HCT116 (cell line): Measurements from ENCODE around the gene BRINP1. TPM values are rescaled to one million over a fixed set of nuclear protein-coding genes. Genes with fewer than 3 reads are reported as not detected.

Experiments used
- ATAC-seq: fragments of 200-7000 bp; cut with Tn5 transposase; 2 replicates; pipeline ENCODE4 v1.9.1; 2020; ENCODE audit warnings: mild to moderate bottlenecking, moderate library complexity
- BruUV-seq: library from RNA; stranded (reverse); fragments of 400-500 nt; replicated peaks from 2 replicates; lab custom pipeline; 2021; lab: Mats Ljungman, UMichigan
- CTCF ChIA-PET: fragments of 300-600 bp; sonication (Branson Sonifier 250); formaldehyde crosslinking; loops from one replicate; lab custom pipeline; 2021; ENCODE audit warnings: antibody characterized with exemption; lab: Charles Lee
- POLR2A ChIA-PET: fragments of 300-600, 350-600 bp; sonication (Branson Sonifier 250); formaldehyde crosslinking; loops from one replicate; lab custom pipeline; 2021; ENCODE audit warnings: antibody characterized with exemption; lab: Charles Lee
- RAD21 ChIA-PET, 2 experiments: fragments of 300-600 bp; sonication (Branson Sonifier 250); formaldehyde crosslinking; loops; one replicate each; lab custom pipeline; 2023; ENCODE audit warnings: low total read pairs in 2 of 2; ENCODE audit not compliant: uncharacterized antibody in 2 of 2, unreplicated experiment in 2 of 2, low non-redundant PET in 1 of 2; lab: Charles Lee
- DNase-seq: peaks from one replicate; pipeline ENCODE4 v3.0.0-alpha.2; 2010; ENCODE audit warnings: low read depth, low spot score
- H2AFZ ChIP-seq: fragments of 200-600 bp; shearing (Covaris generic), sonication (generic); 2 replicates; pipeline ENCODE4 v1.6.1; 2017; ENCODE audit warnings: low read depth, mixed run types, mixed read lengths, antibody characterized with exemption, low read length; ENCODE audit not compliant: poor library complexity, severe bottlenecking
- H3K27ac ChIP-seq: 2 replicates; pipeline ENCODE4 v1.5.1; 2012; ENCODE audit warnings: low read depth, low read length
- H3K27me3 ChIP-seq: fragments of 200-600 bp; sonication (generic); 2 replicates; pipeline ENCODE4 v1.6.1; 2016; ENCODE audit warnings: mixed run types, low read length, mixed read lengths; ENCODE audit not compliant: insufficient read depth
- H3K36me3 ChIP-seq, 2 experiments: fragments of 200-500 bp in 1 of 2; fragments of 200-600 bp in 1 of 2; sonication (Bioruptor generic) in 1 of 2; sonication (generic) in 1 of 2; 2 replicates each; pipeline versions ENCODE4 v1.5.1 to v1.6.1; 2014 to 2016; ENCODE audit warnings: low read length in 2 of 2, inconsistent platforms in 1 of 2, mixed read lengths in 1 of 2, mixed run types in 1 of 2; ENCODE audit not compliant: insufficient read depth in 2 of 2, control insufficient read depth in 1 of 2
- H3K4me1 ChIP-seq, 2 experiments: fragments of 200-600 bp in 1 of 2; sonication (generic) in 1 of 2; 2 replicates each; pipeline versions ENCODE4 v1.5.1 to v1.6.1; 2012 to 2017; ENCODE audit warnings: low read length in 2 of 2, inconsistent platforms in 1 of 2, mild to moderate bottlenecking in 1 of 2, mixed read lengths in 1 of 2, mixed run types in 1 of 2, moderate library complexity in 1 of 2; ENCODE audit not compliant: insufficient read depth in 2 of 2, control insufficient read depth in 1 of 2
- H3K4me2 ChIP-seq: fragments of 200-600 bp; sonication (generic); 2 replicates; pipeline ENCODE4 v1.6.1; 2017; ENCODE audit warnings: mixed run types, low read length, mixed read lengths
- H3K4me3 ChIP-seq, 2 experiments: fragments of 200-600 bp in 1 of 2; sonication (generic) in 1 of 2; replicated peaks in 1 of 2; 2 replicates each; pipeline ENCODE4 v1.5.1; 2011 to 2016; ENCODE audit warnings: low read length in 2 of 2, control low read depth in 1 of 2, low read depth in 1 of 2, mild to moderate bottlenecking in 1 of 2, mixed read lengths in 1 of 2, mixed run types in 1 of 2
- H3K79me2 ChIP-seq: fragments of 200-600 bp; sonication (generic); 2 replicates; pipeline ENCODE4 v1.6.1; 2017; ENCODE audit warnings: mild to moderate bottlenecking, mixed run types, low read length, moderate library complexity, mixed read lengths; ENCODE audit not compliant: insufficient read depth
- H3K9ac ChIP-seq: fragments of 200-600 bp; sonication (generic); 2 replicates; pipeline ENCODE4 v1.6.1; 2016; ENCODE audit warnings: low read length, mixed read lengths
- H3K9me2 ChIP-seq: fragments of 200-600 bp; sonication (generic), shearing (Covaris generic); 2 replicates; pipeline ENCODE4 v1.6.1; 2017; ENCODE audit warnings: mixed run types, mild to moderate bottlenecking, moderate library complexity; ENCODE audit not compliant: insufficient read depth
- H3K9me3 ChIP-seq, 2 experiments: fragments of 200-500 bp in 1 of 2; fragments of 200-600 bp in 1 of 2; sonication (Bioruptor generic) in 1 of 2; sonication (generic) in 1 of 2; 2 replicates each; pipeline ENCODE4 v1.6.1; 2014 to 2017; ENCODE audit warnings: low read length in 2 of 2, mixed read lengths in 2 of 2, inconsistent platforms in 1 of 2, low read depth in 1 of 2, mild to moderate bottlenecking in 1 of 2, mixed run types in 1 of 2, moderate library complexity in 1 of 2; ENCODE audit not compliant: control insufficient read depth in 1 of 2, insufficient read depth in 1 of 2
- H4K20me1 ChIP-seq: fragments of 200-600 bp; sonication (generic), shearing (Covaris generic); 2 replicates; pipeline ENCODE4 v1.6.1; 2017; ENCODE audit warnings: mixed run types, mild to moderate bottlenecking, moderate library complexity; ENCODE audit not compliant: insufficient read depth
- CBX3 ChIP-seq: IDR thresholded peaks from 2 replicates; pipeline ENCODE4 v1.6.1; 2012; ENCODE audit warnings: low read depth
- CTCF ChIP-seq, 3 experiments: fragments of 200-600 bp in 1 of 3; sonication (generic) in 1 of 3; IDR thresholded peaks in 2 of 3; conservative IDR thresholded peaks in 1 of 3; 2 replicates each; pipeline ENCODE4 v1.5.1; 2012 to 2017; ENCODE audit warnings: low read depth in 2 of 3, low read length in 2 of 3, antibody characterized with exemption in 1 of 3, borderline replicate concordance in 1 of 3, control low read depth in 1 of 3, mild to moderate bottlenecking in 1 of 3, mixed read lengths in 1 of 3, mixed run types in 1 of 3, moderate library complexity in 1 of 3; ENCODE audit not compliant: insufficient read depth in 1 of 3
- ELF1 ChIP-seq: IDR thresholded peaks from 2 replicates; pipeline ENCODE4 v1.6.1; 2012; ENCODE audit warnings: low read depth, borderline replicate concordance
- FOSL1 ChIP-seq: IDR thresholded peaks from 2 replicates; pipeline ENCODE4 v1.6.1; 2012; ENCODE audit warnings: low read depth
- JUND ChIP-seq: IDR thresholded peaks from 2 replicates; pipeline ENCODE4 v1.6.1; 2012
- POLR2A ChIP-seq: IDR thresholded peaks from 2 replicates; pipeline ENCODE4 v1.7.0; 2011; ENCODE audit warnings: borderline replicate concordance; ENCODE audit not compliant: insufficient read depth, insufficient read length; ENCODE audit errors: extremely low read depth
- POLR2AphosphoS5 ChIP-seq: IDR thresholded peaks from 2 replicates; pipeline ENCODE4 v1.6.1; 2011; ENCODE audit warnings: mild to moderate bottlenecking, low read depth, low read length, moderate library complexity
- SP1 ChIP-seq: IDR thresholded peaks from 2 replicates; pipeline ENCODE4 v1.6.1; 2012; ENCODE audit warnings: low read depth
- SRF ChIP-seq: IDR thresholded peaks from 2 replicates; pipeline ENCODE4 v1.6.1; 2012; ENCODE audit warnings: low read depth
- YY1 ChIP-seq: IDR thresholded peaks from 2 replicates; pipeline ENCODE4 v1.6.1; 2011; ENCODE audit warnings: low read length, low read depth, moderate library complexity, mild to moderate bottlenecking; ENCODE audit not compliant: insufficient replicate concordance; ENCODE audit errors: extremely low read depth
- ZBTB33 ChIP-seq: IDR thresholded peaks from 2 replicates; pipeline ENCODE4 v1.6.1; 2011; ENCODE audit warnings: mild to moderate bottlenecking, low read length, moderate library complexity; ENCODE audit not compliant: insufficient replicate concordance; ENCODE audit errors: extremely low read depth
- ZFX ChIP-seq: fragments of 450-650 bp; IDR thresholded peaks from 2 replicates; pipeline ENCODE4 v1.6.1; 2017
- ZNF274 ChIP-seq: fragments of 200-500 bp; sonication (Bioruptor generic); IDR thresholded peaks from 2 replicates; pipeline ENCODE4 v1.6.1; 2014; ENCODE audit warnings: mild to moderate bottlenecking, low read depth, low read length, inconsistent platforms
- intact Hi-C: fragments of 100-400 bp; cut with micrococcal nuclease; formaldehyde crosslinking; loops from 2 replicates; pipeline ENCODE4 v1.10.0; 2022
- total RNA-seq: library from RNA; stranded (reverse); gene quantifications from one replicate; pipeline ENCODE4 v1.2.1, GENCODE V29; 2021; ENCODE audit not compliant: unreplicated experiment

BRINP1 gene
- total RNA-seq, 1 experiment from 2014 or later, result not detected

DNA sequence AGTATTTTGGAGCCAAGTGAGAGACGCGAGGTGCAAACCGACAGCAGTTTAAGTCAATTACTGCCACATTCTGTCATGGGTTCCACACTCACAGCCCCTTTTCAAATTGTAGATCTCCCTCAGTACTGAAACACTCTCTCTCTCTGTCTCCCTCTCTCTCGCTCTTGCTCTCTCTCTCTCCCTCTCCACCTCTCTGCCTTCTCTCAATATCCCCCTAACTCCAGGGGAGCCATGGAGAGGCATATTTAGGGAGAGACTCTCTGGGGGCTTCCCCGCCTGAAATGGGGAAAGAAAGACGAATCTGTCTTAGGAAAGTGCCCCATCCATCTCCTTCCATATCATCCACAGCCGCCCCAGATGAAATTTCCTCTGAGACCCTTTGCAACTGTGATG lies 1.6 kb downstream of the BRINP1 start:
- ChIA-PET POLR2A (no interaction called here), RAD21 (no interaction called here), CTCF (no interaction called here)
- Histone ChIP-seq H3K27me3 (no peaks in the 10 kb centered on the region), H3K27ac (no peak overlapping the region), H2AFZ (no peak overlapping the region), H3K9me2 (no peaks in the 10 kb centered on the region), H3K9me3 (peaks cover 0 to 8% of the 10 kb centered on the region in 2 experiments; a peak in 2 of 4 replicates), H3K9ac (no peak overlapping the region), H4K20me1 (no peaks in the 10 kb centered on the region), H3K79me2 (no peaks in the 10 kb centered on the region), H3K4me1 (no peaks in the 10 kb centered on the region), H3K4me3 (no peak overlapping the region), H3K4me2 (no peak overlapping the region), H3K36me3 (no peaks in the 10 kb centered on the region)
- no TSS peak for BruUV-seq
- DNase-seq, result no peak
- TF ChIP-seq ZBTB33 (no peak), SP1 (no peak)
- intact Hi-C loops, result loop anchor here (10.0 kb wide), 1 partner anchor 1723 kb away; no protein-coding TSS in a partner anchor
- no peak for ATAC-seq

DNA sequence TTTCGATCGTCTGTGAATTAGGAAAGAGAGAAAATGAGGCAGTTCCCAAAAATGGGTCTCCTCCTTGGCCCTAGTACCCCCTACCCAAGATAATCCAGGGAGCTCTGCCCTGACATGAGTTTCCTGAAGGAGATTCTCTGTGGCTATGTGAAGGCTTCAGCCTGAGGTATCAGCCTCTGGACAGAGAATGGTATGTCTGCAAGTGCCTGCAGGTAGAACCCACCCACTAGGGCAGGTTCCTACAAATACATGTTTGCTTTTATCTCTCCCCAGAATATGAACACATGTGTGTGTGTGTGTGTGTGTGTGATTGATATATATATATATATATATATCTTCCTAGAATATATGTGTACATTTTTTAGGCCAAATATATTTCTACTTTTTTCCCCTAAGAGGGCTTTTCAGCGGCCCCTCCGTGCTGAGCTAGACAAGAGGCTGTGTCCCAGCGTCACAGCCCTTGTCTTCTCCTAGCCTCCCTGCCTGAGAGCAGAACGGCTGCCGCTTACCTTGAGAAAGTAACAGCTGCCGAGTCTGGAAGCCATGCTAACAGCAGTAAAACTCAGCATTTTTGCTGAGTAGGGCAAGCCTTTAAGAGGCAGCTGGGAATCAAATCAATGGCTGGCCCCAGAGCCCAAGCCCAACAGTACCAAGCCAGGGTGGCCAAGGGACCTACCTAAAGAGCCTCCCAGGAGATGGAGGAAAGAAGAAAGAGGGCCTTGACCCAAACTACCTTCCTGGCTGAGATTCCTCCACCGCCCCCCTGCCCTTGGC lies 2.1 kb downstream of the BRINP1 start:
- BruUV-seq, result no TSS peak
- intact Hi-C loops, result loop anchor here (10.0 kb wide), 1 partner anchor 1722 kb away; no protein-coding TSS in a partner anchor
- ChIA-PET RAD21 (no interaction called here), CTCF (no interaction called here), POLR2A (no interaction called here)
- H4K20me1 ChIP-seq, result no peaks in the 10 kb centered on the region
- no peaks in the 10 kb centered on the region for H3K4me1 ChIP-seq
- no peaks in the 10 kb centered on the region for H3K27me3 ChIP-seq
- no peak overlapping the region for H3K4me3 ChIP-seq
- DNase-seq (no peak), ATAC-seq (no peak)
- peaks cover 0 to 8% of the 10 kb centered on the region in 2 experiments; a peak in 2 of 4 replicates for H3K9me3 ChIP-seq
- no peak overlapping the region for H2AFZ ChIP-seq
- no peaks in the 10 kb centered on the region for H3K79me2 ChIP-seq
- H3K27ac ChIP-seq, result no peak overlapping the region
- H3K36me3 ChIP-seq, result no peaks in the 10 kb centered on the region
- H3K9ac ChIP-seq, result no peak overlapping the region
- H3K4me2 ChIP-seq, result no peak overlapping the region
- H3K9me2 ChIP-seq, result no peaks in the 10 kb centered on the region
- TF ChIP-seq CTCF (IDR thresholded peaks at IDR 0.05 in 2 of 3, conservative IDR thresholded peaks at IDR 0.05 in 1 of 3; ENCODE audit: borderline replicate concordance in 1 of 3, insufficient read depth in 1 of 3, low read depth in 2 of 3, low read length in 2 of 3) (no peak), SP1 (no peak), YY1 (no peak), ELF1 (no peak), ZBTB33 (no peak), POLR2AphosphoS5 (no peak), ZNF274 (no peak), JUND (no peak), SRF (no peak), FOSL1 (no peak), CBX3 (no peak), ZFX (no peak), POLR2A (no peak)
